ENCODE measurements around the gene EPHB2.
A peak's percentile ranks its signal among the peaks of the same experiment; 100 is the strongest.

The EPHB2 gene

GRCh38 chr1:22822371-22822770 lies 111.7 kb downstream of the EPHB2 start:
- Histone ChIP-seq H3K4me1 (ENCODE audit: insufficient read depth, poor library complexity, severe bottlenecking) (peaks cover 23% of the 10 kb centered on the region), H3K27ac (ENCODE audit: poor library complexity, severe bottlenecking) (no peak overlapping the region), H3K27me3 (ENCODE audit: insufficient read depth, poor library complexity, severe bottlenecking) (no peaks in the 10 kb centered on the region), H3K4me3 (ENCODE audit: severe bottlenecking) (no peak overlapping the region), H3K36me3 (ENCODE audit: low read depth) (no peaks in the 10 kb centered on the region), H3K9me3 (ENCODE audit: severe bottlenecking) (no peaks in the 10 kb centered on the region)
- TF ChIP-seq, protein P1, sequence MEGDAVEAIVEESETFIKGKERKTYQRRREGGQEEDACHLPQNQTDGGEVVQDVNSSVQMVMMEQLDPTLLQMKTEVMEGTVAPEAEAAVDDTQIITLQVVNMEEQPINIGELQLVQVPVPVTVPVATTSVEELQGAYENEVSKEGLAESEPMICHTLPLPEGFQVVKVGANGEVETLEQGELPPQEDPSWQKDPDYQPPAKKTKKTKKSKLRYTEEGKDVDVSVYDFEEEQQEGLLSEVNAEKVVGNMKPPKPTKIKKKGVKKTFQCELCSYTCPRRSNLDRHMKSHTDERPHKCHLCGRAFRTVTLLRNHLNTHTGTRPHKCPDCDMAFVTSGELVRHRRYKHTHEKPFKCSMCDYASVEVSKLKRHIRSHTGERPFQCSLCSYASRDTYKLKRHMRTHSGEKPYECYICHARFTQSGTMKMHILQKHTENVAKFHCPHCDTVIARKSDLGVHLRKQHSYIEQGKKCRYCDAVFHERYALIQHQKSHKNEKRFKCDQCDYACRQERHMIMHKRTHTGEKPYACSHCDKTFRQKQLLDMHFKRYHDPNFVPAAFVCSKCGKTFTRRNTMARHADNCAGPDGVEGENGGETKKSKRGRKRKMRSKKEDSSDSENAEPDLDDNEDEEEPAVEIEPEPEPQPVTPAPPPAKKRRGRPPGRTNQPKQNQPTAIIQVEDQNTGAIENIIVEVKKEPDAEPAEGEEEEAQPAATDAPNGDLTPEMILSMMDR (IDR thresholded peaks at IDR 0.05; ENCODE audit: poor library complexity, severe bottlenecking), result no peak
- no peak for DNase-seq (ENCODE audit: low spot score)
- ATAC-seq (ENCODE audit: low read depth), result no peak

DNA sequence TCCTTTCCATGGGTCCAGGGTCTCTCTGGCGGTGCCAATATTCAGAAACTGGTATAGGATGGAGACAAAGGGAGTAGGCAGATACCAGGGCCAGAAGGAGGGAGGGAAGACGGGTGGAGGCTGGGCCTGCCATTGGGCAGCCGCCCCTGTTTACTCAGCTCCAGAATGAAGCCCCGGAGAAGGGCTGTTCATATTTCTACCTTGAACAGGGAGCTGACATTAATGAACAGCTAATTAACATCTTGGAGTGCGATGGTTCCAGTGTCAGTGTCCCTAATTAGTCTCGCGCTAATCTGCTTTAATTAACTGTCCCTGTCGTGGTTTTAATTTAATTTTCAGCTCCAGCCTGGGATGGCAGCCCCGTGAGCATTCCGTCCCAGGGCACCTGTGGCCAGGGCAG lies 113.8 kb downstream of the EPHB2 start:
- H3K9me3 ChIP-seq (ENCODE audit: severe bottlenecking), result no peaks in the 10 kb centered on the region
- no peaks in the 10 kb centered on the region for H3K36me3 ChIP-seq (ENCODE audit: low read depth)
- no peak for DNase-seq (ENCODE audit: low spot score)
- TF ChIP-seq, protein P1 (IDR thresholded peaks at IDR 0.05; ENCODE audit: poor library complexity, severe bottlenecking), result no peak
- no peak overlapping the region for H3K27ac ChIP-seq (ENCODE audit: poor library complexity, severe bottlenecking)
- no peak for ATAC-seq (ENCODE audit: low read depth)
- no peak overlapping the region for H3K4me3 ChIP-seq (ENCODE audit: severe bottlenecking)
- H3K4me1 ChIP-seq (ENCODE audit: insufficient read depth, poor library complexity, severe bottlenecking), result peaks cover 40% of the 10 kb centered on the region
- H3K27me3 ChIP-seq (ENCODE audit: insufficient read depth, poor library complexity, severe bottlenecking), result no peaks in the 10 kb centered on the region

DNA sequence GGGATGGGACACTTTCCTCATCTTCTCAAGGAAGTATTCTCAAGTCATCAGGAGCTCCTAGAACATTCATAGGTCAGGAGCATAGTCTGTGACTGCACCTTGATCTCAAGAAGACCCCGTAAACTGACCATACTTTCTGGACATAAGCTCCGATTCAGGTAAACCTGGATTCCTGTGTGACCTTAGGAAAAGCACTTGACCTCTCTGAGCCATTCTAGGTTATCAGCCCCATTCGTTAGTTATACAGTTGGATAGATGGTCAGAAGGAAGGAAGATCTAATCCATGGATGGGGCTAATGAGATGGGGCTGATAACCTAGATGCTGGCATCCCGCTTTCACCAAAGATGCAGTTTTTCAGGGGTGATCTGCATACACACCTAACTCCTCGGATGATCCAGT lies 114.3 kb downstream of the EPHB2 start:
- TF ChIP-seq, protein P1 (IDR thresholded peaks at IDR 0.05; ENCODE audit: poor library complexity, severe bottlenecking), result no peak
- DNase-seq (ENCODE audit: low spot score) (no peak), ATAC-seq (ENCODE audit: low read depth) (no peak)
- Histone ChIP-seq H3K27ac (ENCODE audit: poor library complexity, severe bottlenecking) (peak overlapping the region; percentile 95), H3K27me3 (ENCODE audit: insufficient read depth, poor library complexity, severe bottlenecking) (no peaks in the 10 kb centered on the region), H3K4me1 (ENCODE audit: insufficient read depth, poor library complexity, severe bottlenecking) (peaks cover 45% of the 10 kb centered on the region), H3K36me3 (ENCODE audit: low read depth) (no peaks in the 10 kb centered on the region), H3K9me3 (ENCODE audit: severe bottlenecking) (no peaks in the 10 kb centered on the region), H3K4me3 (ENCODE audit: severe bottlenecking) (no peak overlapping the region)

GRCh38 chr1:22825486-22826189 lies 115.0 kb downstream of the EPHB2 start:
- no peak for ATAC-seq (ENCODE audit: low read depth)
- H3K27ac ChIP-seq (ENCODE audit: poor library complexity, severe bottlenecking), result peak overlapping the region; percentile 95
- H3K9me3 ChIP-seq (ENCODE audit: severe bottlenecking), result no peaks in the 10 kb centered on the region
- no peak for DNase-seq (ENCODE audit: low spot score)
- H3K4me1 ChIP-seq (ENCODE audit: insufficient read depth, poor library complexity, severe bottlenecking), result peaks cover 52% of the 10 kb centered on the region
- H3K36me3 ChIP-seq (ENCODE audit: low read depth), result no peaks in the 10 kb centered on the region
- no peak overlapping the region for H3K4me3 ChIP-seq (ENCODE audit: severe bottlenecking)
- no peaks in the 10 kb centered on the region for H3K27me3 ChIP-seq (ENCODE audit: insufficient read depth, poor library complexity, severe bottlenecking)
- TF ChIP-seq, protein P1 (IDR thresholded peaks at IDR 0.05; ENCODE audit: poor library complexity, severe bottlenecking), result no peak
